Germinal center (tissue), 1 donor: ENCODE data around the gene FAM53B.
A peak's percentile ranks its signal among the peaks of the same experiment; 100 is the strongest.

ENCODE experiments used
- DNase-seq: peaks from one replicate; pipeline ENCODE4 v3.0.0; 2012; ENCODE audit warnings: mixed read lengths, low spot score

FAM53B gene

DNA sequence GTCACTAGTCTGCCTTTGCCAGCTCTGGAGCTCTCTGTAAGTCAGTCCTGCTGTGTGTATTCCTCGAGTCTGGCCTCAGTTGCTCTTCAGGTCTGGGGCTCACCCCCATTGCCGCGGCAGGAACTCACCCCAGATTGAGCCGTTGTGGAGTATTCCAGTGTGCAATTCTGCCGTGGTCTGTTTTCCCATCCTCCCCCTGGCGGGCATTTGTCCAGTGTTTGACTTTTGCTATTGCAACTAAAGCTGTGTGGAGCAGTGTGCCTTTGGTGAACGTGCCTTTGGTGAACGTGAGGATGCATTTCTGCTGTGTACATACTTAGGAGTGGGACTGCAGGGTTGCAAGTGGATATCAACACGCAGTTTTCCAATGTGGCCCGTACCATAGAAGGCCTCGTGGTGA lies 134.5 kb downstream of the FAM53B start:
- DNase-seq, result no peak

DNA sequence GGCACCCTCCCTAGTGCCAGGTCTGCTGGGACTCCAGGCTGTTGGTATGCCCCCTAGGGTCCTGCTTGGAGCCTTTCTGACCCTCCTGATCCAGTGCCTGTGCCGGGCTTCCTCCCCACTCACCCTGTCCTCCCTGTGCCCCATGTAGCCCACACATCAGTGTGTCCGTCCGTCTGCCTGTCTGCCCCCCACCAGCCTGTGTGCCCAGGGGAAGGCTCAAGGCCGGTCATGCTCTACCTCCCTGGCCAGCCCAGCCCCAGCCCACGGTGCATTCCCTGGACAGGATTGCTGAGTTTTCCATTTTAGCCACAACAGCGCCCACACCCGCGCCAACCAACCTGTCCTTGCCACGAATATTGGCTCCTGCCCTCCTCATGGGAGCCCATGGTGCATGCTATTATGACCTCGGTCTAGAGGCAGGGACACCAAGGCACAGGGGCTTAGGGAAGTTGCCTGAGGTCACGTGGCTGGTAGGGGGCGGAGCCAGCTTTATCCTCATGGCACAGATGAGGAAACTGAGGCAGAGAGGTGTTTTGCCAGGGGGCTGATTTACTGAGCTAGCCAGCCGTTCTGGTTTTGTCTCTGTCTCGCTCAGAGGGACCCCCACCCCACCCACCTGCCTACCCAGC lies 136.0 kb downstream of the FAM53B start:
- no peak for DNase-seq

DNA sequence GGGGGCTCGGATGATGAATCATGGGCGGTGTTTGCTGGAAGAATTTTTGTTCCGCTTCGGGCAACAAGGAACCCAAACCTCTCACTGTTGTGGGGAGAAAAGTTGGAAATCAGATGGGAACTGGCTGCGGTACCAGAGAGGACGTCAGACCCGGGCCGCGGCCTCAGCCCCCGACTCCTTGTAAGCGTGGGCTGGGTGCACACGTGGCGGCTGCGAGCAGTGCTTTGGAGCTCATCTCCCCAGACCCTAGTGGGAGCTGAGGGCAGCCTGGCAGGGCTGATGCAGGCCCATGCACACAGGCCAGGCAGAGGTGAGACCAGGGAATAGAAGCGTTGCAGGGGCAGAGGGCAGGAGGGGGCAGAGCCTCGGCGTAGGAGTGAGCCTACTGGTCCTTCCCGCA lies 136.5 kb downstream of the FAM53B start:
- DNase-seq, result no peak

DNA sequence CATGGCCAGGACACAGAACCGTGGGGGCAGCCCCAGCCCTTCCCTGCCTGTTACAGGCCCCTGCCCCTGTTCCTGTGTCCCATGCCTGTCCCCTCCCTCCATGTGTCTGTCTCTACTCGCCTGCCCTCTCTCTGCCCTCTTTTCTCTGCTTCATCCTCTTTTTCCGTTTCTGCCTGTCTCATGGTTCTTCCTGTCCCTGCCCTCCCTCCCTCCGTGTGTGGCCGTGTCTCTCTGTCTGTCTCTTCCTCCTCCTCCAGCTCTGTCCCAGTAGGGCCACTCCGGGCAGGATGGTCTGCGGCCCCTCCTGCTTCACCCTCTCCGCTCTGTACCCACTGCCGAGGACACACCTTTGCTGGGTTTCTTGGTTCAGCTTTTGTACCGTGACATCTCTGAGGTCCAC lies 137.4 kb downstream of the FAM53B start:
- no peak for DNase-seq

DNA sequence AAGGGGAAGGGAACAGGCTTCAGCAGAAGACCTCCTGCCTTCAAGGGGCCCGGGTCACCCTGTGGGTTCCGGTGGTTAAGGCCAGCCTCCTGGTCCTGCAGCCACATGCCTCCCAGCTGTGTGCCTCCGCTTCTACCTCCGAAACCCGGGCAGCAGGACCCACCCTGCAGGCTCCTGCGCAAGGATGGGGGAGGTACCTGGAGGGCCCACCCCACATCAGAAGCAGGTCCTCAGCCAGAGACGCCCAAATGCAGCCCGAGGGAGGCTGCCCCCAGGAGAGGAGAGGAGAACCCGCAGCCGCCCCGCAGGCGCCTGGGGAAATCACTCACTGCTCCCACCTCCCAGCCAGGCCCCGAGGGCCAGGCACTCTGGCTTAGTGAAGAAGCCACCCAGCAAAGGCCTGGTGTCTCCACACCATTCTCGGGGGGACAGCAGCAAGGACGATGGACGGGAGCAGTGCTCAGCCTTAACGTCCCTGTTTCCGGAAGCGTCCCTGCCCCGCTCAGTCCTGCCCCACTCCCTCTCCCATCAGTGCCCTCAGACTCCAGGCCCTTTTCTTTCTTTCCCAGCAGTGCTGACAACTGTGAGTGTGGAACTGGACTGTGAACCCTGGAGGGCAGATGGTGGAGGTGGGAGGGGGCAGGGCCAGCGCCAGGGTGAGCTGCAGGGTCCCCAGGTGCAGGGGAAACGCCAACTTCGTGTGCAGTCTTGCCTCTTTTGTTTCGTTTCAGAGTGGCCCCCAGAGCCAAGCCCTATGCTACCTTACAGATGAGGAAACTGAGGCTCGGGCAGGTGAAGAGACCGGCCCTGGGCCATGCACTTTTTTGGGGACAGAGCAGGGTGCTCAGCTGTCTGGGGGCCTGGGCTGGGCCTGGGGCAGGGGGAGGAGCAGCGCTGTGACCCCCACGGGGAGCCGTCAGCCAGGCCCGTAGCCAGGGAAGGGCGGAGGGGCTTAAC lies 138.0 kb downstream of the FAM53B start:
- DNase-seq, result no peak

DNA sequence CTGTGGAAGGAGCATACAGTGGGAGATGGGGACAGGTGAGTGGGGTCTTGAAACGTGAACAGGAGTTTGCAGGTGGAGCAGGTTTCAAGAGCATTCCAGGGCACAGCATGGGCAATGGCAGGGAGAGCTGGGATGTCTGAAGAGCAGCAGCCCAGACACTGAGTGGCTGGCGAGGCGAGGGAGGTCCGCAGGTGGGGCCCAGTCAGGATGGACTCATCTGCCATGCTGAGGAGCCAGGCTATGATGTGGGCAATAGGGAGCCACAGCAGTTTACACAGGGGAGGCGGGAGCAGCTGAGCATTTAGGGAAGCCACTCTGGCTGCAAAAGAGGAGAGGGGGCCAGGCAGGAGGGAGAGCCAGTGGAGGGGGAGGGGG lies 138.7 kb downstream of the FAM53B start:
- DNase-seq, result no peak

DNA sequence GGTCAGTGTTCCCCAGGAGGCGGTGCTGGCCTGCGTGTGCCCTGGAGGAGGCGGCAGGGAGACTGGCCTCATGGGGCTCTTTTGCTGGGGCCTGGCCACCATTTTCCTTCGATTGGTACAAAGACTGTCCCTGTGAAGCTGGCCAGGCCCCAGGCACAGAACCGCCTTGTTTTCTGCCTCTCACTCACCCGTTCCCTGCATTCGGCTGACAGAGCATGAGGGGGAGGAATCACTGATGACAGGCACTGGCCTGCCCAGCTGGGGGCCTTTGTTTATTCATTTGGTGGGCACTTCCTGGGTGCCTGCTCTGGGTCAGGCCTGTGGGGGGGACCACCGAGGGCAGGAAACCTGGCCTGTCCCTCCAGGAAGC lies 139.2 kb downstream of the FAM53B start:
- DNase-seq, result no peak

DNA sequence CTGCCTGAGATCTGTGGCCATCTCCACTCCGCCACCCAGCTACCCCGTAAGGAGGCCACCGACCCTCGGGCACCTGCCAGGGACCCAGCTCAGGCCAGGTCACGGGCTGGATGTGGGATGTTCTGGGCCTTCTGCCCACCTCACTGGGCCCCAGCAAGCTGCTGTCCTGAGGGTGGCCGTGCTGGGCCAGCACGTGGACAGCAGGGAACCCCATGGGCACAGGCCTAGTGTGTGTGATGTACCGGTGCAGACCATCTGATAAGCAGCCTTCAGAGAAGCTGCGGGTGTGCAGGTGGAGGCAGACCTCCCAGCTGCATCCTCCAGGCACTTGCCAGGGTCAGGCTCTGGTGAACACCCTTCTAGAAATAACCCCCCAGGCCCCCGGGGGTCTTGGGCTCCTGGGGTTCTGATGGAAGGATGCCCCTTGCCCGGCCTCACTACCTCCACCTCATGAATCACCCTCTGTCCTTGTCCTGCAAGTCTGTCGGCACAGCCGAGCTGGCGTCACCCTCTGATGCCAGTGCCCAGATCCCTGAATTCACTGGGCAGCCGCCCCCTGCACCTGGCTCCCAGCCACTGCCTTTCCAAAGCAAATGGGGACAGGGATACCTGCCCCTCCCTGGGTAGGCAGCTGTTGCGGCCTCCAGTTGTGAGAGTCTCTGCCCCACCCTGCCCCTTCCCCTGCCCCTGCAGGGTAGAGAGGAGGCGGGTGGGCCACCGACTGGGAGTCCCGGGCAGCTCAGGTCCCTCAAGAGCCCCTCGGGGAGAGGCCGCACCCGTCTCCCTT lies 139.8 kb downstream of the FAM53B start:
- DNase-seq, result no peak

DNA sequence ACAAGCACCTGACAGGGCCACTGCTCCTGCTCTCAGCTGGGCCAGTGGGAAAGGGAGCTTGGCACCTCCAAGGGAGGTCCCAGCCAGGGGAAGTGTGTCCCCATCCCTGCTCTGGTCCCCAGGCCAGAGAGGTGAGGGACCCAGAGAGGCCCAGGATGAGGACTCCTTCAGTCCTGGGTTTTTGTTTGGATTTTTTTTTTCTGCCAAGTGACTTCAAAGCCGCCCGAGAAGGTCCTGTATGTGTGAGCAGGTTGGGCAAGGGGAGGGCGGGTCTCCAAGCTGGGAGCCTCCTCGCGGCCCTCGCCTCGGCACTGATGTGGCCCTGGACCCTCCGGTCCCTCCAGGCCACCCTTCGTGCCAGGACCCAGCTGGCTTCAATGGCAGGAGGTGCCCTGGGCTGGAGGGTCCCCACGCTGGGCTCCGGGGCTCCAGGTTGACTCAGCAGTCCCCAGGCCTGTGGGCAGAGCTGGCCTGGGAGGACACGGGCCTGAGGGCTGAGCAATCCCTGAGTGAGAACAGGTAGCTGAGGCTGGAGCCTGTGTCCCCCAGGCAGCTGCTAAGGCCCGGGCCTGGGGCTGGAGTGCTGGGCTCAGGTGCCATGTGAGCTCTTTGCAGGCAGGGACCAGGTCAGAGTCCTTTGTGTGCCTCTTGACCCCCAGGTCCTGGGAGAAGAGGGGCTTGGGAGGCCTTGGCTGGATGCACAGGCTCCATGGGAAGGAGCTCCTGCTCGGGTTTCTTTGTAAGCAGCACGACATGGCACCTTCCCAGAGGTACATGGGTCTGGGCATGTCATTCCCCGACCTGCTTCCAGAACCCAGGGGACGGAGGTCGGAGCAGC lies 140.6 kb downstream of the FAM53B start:
- DNase-seq, result no peak

DNA sequence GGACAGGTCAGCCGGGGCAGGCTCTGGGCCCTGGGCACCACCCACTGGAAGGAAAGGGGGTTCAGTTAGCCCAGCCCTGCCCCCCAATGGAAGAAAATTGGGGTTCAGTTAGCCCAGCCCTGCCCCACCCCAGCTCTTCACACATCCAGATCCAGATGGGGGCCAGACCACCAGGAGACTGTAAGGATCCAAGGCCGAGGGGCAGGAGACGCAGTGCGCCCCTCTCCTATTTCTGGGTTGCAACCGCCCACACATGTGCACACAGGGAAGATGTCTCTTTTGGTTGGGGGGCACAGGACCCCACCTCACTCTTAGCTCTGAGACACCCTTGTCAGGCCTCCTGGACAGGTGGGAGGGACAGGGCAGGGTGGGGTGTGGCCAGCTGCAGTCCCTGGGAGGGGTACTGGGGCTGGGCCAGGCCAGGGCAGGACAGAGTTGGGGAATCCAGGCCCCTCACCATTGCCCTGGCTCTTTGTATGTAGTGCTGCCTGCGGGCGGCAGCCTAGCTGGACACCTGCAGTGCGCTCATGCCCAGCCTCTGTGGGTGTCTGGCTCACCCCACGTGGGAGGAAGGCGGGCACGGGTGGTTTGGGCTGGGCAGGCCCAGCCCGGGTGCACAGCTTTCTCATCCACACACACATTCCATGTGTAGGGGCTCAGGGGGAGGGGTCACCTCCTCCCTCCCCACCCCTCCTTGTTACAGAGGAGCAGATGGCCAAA lies 141.4 kb downstream of the FAM53B start:
- no peak for DNase-seq

DNA sequence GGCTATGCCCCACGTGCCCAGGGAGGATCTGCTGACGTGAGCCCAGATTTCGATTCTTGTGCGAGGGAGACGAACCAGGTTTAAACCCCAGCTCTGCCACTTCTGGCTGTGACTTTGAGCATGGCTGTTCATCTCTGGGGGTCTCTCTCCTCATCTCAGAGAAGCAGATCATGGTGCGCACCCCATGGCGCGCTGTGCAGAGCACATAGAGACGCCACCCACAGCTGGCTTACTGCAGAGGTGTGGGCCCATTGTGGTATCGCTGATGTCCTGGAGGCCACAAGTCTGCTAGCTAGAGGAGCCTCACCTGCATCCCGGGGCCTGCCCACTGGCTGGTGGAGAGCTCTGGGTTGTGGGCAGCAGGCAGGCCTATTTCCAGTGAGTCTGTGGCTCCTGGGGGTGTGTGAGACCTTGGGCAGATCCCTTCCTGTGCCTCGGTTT lies 142.0 kb downstream of the FAM53B start:
- DNase-seq, result no peak

DNA sequence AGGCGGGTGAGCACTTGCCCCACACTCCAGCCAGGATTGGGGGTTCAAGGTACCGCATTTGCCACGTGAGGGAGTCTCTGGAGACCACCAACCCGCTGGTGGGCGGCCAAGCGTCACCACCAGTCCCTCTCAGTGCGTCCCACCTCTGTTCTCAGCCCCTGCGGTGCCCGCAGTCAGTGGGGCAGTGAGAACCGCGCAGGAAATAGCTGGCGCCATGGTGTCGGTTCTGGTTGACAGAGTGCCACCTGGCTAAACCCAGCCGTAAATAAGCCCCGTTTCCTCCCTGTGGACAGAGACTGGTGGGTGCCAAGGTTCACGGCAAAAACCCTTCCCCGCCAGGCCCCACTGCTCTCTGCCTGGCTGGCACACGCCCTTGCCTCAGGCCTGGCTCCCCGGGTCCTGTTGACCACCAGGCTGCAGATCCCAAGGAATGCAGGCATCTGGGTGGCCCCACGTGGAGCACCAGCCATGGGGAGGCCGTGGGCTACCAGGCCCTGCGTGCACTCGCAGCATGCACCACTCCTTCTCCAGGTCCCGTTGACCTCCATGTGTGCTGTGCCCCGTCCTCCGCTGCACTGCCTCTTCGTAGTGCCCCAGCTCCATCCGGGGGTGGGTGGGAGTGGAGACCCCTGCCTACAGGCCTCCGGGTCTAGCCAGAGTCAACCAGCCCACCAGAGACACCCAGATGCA lies 142.6 kb downstream of the FAM53B start:
- DNase-seq, result peak; percentile 91

DNA sequence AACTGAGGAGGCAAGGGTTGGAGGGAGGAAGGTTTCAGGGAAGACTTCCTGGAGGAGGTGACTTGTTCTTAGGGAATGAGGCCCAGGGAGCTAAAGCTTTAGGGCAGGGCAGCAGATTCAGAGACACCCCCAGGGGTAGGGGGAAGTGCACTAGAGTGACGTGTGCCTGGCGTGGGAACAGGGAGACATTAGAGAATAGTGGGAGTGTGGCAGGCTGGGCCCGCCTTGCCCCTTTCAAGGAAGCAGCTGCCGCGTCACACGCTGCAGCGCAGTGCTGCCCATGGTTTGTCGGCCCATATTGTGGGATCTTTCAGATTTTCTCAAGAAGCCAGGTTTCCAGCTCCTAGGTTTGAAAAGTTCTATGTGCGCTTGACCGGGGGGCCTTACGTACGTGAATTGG lies 143.2 kb downstream of the FAM53B start:
- no peak for DNase-seq

DNA sequence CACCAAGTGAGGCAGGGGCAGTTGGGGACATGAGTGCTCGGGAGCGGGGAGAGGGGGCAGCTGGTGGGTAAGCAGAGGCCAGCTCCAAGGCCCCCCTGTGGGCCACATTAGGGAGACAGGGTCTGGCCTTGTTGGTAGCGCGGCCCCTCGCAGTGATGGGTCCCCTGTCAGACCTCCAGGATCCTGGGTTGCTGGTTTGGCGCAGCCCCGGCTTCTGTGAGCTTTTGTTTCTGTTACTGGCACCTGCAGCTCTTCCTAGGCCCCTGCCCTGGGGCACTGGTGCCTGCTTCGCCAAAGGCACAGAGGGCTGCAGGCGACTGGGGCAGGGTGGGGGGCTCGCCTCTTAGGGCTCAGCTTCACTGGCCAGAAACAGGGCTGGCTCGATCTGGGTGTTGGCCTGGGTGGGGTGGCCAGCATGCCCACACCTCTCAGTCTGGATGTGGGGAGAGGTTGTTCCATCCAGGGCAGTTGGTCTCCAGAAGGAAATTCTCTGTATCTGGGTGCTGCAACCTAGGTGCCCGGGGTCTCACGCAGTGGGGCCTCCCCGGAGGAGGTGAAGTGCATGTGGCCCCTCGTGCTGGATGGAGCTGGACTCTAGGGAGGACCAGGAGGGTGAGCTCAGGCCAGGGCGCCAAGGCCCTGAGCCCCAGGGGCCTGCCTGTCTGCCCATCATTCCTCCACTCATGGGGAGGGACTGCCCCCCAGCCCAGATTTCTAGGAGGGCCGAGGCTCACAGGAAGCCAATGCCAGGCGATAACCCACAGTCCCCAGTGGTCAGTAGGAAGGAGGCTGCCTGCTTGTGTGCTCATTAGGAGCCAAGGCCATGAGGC lies 143.9 kb downstream of the FAM53B start:
- DNase-seq, result no peak

DNA sequence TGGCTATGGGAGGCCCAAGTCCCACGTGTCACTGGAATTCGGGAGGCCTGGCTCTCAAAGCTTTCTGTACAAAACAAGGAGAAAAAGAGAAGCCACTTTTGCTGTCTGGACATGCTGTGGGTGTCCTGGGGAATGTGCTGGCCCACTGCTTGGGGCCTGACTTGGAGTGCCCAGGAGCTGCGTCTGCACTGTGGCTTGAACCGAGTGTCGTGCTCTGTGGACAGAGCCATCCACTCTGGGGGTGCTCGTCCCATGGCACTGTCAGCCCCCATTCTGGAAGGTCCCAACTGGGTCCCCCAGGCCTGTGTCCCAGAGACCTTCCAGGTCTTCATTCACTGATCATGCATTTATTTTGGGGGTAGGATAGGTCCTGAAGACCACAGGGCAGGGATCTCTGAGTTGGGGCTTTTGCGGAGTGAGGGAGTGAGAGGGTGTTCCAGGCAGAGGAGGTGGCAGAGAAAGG lies 144.6 kb downstream of the FAM53B start:
- no peak for DNase-seq

DNA sequence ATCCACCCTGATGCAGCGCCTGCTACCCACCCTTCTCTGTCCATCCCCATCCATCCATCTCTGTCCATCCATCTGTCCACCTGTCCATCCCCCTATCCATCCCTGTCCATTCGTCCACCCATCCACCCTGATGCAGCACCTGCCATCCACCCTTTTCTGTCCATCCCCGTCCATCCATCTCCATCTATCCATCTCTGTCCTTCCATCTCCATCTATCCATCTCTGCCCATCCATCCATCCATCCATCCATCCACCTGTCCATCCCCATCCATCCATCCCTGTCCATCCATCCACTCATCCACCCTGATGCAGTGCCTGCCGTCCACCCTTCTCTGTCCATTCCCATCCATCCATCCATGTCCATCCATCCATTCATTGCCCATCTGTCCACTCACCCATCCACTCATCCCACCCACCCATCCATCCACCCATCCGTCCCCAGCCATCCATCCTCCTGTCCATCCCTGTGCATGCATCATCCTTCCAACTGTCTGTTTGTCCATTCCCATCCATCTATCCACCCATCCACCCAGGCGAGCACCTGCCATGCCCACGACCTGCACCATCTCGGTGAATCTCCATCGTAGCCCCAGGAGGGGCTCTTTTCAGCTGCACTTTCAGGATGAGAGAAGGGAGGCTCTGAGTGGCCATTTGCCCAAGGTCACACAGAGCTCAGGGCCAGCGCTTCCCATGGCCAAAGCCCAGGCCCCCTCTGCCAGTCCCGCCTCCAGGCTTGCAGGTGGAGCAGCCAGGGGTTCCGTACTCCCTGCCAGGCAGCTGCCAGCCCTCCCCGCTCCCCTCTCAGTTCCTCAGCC lies 145.2 kb downstream of the FAM53B start:
- no peak for DNase-seq

DNA sequence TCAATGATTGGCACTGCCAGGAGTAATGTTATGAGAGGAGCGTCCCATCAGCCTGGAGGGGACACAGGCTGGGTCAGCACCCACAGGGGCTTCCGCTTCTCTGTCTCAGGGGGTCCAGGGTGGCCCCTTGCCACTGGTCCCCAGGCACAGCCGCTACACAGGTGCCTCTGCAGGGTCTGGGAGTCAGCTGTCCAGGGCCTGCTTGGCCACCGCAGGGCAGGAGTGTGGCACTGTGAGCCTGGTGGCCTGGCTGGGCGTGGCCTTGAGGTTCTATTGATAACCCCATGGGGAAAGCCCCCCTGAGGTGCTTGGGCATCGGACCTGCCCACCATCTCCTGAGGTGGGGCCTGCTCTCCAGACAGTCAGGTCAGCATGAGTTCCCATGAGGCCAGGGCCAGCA lies 146.0 kb downstream of the FAM53B start:
- DNase-seq, result no peak

DNA sequence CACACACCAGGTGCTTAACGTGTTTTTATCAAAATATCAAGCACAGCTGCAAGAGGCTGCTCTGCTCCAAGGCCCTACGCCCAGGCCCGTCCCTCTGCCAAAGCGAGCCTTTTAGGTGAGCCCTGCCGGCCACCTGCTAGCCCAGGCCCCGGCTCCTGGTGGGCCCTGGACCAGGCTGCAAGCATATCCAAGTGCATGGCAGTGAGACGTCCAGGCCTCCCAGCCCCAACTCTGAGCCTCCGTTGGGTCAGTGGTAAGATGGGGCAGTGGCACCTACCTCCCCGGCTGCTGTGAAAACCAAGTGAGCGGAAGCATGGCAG lies 146.4 kb downstream of the FAM53B start:
- DNase-seq, result no peak
